GM12872 (cell line): Measurements from ENCODE around the gene C2.
"Not testable (repeated sequence)": the region's sequence is repeated elsewhere in the genome, so short reads cannot be mapped to it uniquely, and the experiment has no call there.

Experiments used
- TF ChIP-seq, protein P1 (sequence below): IDR thresholded peaks from 3 replicates; pipeline ENCODE4 v1.5.1; 2011; ENCODE audit warnings: low read depth, mild to moderate bottlenecking, low read length, moderate library complexity; ENCODE audit not compliant: insufficient read depth

The C2 gene

DNA sequence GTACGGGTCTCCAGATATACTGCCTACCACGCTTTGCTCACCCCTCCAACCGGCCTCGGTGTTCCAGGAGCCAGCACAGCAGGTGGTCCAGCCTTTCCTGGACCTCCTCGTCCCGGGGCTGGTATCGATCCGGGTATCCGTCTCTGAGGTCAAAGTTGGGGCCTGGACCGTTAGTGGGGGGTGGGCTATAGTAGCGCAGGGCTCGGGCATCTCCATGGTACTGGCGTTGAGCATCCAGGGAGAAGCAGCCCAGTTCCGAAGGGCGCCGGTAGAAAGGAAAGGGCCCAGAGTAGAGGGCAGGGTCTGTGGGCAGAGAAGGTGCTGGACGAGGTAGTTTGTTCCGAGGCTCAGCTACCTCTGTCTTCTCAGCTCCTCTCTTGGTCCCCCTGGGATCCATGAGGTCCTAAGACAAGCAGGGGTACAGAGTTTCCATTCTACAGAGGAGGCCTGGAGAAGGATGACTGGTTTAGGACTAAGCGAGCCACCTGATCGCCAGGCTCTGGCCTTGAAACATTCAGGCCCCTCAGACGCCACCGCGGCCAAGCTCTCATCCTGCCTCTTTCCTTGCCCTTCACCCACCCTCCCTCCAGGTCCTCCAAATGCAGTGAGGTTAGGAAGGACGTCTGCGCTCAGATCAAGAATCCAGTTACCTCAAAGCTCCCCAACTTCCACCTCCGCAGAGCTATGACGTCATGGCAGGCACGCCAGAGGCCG is 43.9 kb downstream of the C2 start:
- TF ChIP-seq, protein P1, sequence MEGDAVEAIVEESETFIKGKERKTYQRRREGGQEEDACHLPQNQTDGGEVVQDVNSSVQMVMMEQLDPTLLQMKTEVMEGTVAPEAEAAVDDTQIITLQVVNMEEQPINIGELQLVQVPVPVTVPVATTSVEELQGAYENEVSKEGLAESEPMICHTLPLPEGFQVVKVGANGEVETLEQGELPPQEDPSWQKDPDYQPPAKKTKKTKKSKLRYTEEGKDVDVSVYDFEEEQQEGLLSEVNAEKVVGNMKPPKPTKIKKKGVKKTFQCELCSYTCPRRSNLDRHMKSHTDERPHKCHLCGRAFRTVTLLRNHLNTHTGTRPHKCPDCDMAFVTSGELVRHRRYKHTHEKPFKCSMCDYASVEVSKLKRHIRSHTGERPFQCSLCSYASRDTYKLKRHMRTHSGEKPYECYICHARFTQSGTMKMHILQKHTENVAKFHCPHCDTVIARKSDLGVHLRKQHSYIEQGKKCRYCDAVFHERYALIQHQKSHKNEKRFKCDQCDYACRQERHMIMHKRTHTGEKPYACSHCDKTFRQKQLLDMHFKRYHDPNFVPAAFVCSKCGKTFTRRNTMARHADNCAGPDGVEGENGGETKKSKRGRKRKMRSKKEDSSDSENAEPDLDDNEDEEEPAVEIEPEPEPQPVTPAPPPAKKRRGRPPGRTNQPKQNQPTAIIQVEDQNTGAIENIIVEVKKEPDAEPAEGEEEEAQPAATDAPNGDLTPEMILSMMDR = no peak

DNA sequence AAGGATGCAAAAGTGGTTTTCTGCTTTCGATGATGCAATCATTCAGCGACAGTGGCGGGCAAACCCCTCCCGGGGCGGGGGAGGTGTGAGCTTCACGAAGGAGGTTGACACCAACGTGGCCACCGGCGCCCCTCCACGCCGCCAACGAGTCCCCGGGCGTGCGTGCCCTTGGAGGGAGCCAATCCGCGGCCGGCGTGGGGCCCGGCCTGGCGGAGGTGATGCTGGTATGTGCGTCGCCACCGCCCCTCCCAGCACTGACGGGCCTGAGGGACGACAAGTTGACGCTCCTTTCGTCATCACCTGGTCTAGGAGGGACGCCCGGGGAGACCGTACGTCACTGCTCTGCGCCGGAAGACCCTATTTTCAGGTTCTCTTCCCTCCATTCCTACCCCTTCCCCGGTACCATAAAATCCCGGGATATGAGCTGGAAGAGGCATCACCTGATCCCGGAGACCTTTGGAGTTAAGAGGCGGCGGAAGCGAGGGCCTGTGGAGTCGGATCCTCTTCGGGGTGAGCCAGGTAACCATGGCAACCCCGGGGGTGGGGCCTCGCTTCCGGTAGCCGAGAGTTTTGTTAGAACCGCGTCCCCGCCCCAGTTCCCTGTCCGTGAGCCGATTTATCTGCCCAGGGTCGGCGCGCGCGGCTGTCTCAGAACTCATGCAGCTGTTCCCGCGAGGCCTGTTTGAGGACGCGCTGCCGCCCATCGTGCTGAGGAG is 44.6 kb downstream of the C2 start, which contains the start of gene DXO:
DXO (minus strand) TSS at position 146 of the 716 bp plus-strand sequence. CDS start 463 bp downstream, outside the sequence.
- TF ChIP-seq, protein P1 = no peak

DNA sequence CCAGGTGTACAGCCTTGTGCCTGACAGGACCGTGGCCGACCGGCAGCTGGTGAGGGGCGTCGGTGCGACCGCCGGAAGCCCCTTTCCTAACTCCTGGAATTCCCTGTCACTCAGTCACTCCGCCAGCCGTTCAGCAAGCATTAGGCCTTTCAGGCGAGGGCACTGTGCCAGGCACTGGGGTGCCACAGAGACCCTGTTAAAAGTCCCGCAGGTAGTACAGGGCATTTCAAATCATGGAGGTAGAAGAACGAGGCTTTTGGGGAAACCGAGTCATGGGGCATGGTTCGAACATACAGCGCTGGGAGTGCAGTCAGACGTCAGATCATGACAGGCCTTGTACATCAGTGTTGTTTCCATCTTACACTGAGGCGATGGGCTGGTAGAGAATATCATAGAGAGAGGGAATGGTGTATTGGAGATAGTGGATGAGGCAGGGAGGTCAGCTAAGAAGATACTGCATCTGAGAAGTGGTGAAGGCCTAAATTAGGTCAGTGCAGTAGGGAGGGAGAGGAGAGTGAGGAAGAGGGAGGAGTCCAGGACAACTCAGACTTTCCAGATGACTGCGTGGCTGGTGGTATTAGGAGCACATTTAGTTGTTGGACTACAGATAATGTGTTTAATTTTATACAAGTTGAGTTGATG is 45.3 kb downstream of the C2 start:
- TF ChIP-seq, protein P1 = no peak

DNA sequence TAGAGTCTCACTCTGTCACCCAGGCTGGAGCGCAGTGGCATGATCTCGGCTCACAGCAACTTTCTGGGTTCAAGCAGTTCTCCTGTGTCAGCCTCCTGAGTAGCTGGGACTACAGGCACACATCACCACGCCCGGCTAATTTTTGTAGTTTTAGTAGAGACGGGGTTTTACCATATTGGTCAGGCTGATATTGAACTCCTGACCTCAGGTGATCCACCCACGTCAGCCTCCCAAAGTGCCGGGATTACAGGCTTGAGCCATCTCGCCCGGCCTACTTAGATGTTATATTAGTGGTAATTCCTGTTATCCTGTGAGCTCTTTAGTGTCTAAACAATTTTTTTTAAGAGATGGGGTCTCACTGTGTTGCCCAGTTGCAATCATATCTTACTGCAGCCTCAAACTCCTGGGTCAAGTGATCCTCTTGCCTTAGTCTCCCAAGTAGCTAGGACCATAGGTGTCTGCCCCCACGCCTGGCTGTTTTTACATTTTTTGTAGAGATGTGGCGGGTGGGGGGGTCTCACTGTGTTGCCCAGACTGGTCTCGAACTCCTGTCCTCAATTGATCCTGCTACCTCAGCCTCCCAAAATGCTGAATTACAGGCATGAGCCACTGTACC is 50.4 kb downstream of the C2 start:
- TF ChIP-seq, protein P1 = no peak

DNA sequence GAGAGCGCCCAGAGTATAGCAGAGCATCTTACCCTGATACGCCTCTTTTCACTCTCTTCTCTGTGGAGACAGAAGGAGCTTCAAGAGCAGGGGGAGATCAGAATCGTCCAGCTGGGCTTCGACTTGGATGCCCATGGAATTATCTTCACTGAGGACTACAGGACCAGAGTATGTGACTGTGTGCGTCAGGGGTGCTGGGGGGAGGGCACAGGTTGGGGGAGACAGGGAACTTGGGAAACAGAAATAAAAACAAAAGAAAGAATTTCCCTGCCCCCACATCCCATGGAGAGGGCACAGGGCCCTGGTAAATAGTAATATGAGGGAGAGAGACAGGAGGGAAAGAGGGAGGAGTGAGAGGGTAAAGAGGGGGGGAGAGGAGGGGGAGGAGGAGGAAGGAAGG is 51.3 kb downstream of the C2 start:
- TF ChIP-seq, protein P1 = no peak

DNA sequence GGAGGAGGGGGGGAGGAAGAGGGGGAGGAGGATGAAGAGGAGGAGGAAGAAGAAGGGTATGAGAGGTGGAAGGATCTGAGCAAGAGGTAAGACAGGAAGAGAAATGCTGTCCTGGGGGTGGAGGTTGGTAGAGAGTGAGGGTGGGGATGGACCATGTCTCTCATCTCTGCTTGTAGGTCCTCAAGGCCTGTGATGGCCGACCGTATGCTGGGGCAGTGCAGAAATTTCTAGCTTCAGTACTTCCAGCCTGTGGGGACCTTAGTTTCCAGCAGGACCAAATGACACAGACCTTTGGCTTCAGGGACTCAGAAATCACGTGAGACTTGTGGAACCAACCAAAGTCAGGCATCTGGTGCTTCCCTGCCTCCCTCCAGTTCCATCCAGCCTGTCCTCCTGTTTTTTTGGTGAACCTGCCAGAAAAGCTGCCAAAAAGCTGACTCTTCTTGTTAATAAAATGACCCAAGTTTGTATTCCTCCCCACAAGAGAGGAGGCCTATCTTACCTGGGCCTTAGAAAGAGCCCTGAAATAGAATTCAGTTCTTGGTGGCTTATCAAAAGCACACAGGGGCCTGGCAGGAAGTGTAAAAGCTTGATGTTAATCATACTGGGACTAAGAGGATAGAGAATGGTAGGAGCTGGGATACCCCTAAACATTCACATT is 51.9 kb downstream of the C2 start:
- TF ChIP-seq, protein P1 = no peak

DNA sequence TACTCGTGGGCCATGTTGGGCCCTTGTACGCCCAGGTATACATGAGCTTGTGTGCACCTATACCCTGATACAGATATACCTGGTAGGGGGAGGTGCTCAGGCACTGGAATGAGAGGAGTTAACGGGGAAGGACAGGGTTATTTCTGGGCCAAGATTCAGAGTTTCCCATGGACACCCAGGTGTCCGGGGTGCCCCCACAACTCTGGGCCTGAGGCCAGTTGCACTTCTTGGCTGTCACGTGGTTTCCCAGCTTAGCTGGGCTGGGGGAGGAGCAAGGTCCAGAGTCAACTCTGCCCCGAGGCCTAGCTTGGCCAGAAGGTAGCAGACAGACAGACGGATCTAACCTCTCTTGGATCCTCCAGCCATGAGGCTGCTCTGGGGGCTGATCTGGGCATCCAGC is 54.2 kb downstream of the C2 start, which contains the start of gene C4A:
C4A (plus strand) TSS at position 314 of the 400 bp plus-strand sequence; CDS start at position 365, 51 bp downstream.
- TF ChIP-seq, protein P1 = not testable (repeated sequence)
